Panc1 (cell line): Measurements from ENCODE around the gene WFIKKN2. TPM values are rescaled to one million over a fixed set of nuclear protein-coding genes. Genes with fewer than 3 reads are reported as not detected.

Source experiments
- ATAC-seq: fragments of 200-7000 bp; cut with Tn5 transposase; 2 replicates; pipeline ENCODE4 v1.9.1; 2020; ENCODE audit warnings: mild to moderate bottlenecking, moderate library complexity
- BruUV-seq: library from RNA; stranded (reverse); fragments of 400-500 nt; replicated peaks from 2 replicates; lab custom pipeline; 2021; lab: Mats Ljungman, UMichigan
- CTCF ChIA-PET: fragments of 300-600 bp; sonication (Branson Sonifier 250); formaldehyde crosslinking; loops from one replicate; lab custom pipeline; 2022; ENCODE audit warnings: antibody characterized with exemption; lab: Charles Lee
- POLR2A ChIA-PET: fragments of 300-600 bp; sonication (Branson Sonifier 250); formaldehyde crosslinking; loops from one replicate; lab custom pipeline; 2022; ENCODE audit warnings: antibody characterized with exemption; lab: Charles Lee
- DNase-seq: peaks from one replicate; pipeline ENCODE4 v3.0.0-alpha.2; 2010; ENCODE audit warnings: low read depth, low spot score
- H3K27ac ChIP-seq: 2 replicates; pipeline ENCODE4 v1.5.1; 2011; ENCODE audit warnings: mild to moderate bottlenecking, low read length, inconsistent platforms
- H3K27me3 ChIP-seq: fragments of 200-500 bp; sonication (Bioruptor generic); 2 replicates; pipeline ENCODE4 v1.6.0; 2014; ENCODE audit warnings: low read length, inconsistent platforms; ENCODE audit not compliant: control insufficient read depth, insufficient read depth
- H3K36me3 ChIP-seq: fragments of 200-500 bp; sonication (Bioruptor generic); 2 replicates; pipeline ENCODE4 v1.5.1; 2014; ENCODE audit warnings: inconsistent platforms, mild to moderate bottlenecking, low read length, moderate library complexity; ENCODE audit not compliant: control insufficient read depth, insufficient read depth
- H3K4me1 ChIP-seq: 2 replicates; pipeline ENCODE4 v1.5.1; 2011; ENCODE audit warnings: inconsistent platforms, mild to moderate bottlenecking, low read length, moderate library complexity; ENCODE audit not compliant: control insufficient read depth, insufficient read depth
- H3K4me3 ChIP-seq, 2 experiments: 2 replicates each; pipeline ENCODE4 v1.5.1; 2011 to 2012; ENCODE audit warnings: low read depth in 2 of 2, low read length in 2 of 2, mild to moderate bottlenecking in 2 of 2, inconsistent platforms in 1 of 2, moderate library complexity in 1 of 2
- H3K9me3 ChIP-seq: fragments of 200-500 bp; sonication (Bioruptor generic); 2 replicates; pipeline ENCODE4 v1.5.1; 2014; ENCODE audit warnings: low read depth, mild to moderate bottlenecking, inconsistent platforms, low read length, moderate library complexity; ENCODE audit not compliant: control insufficient read depth, insufficient read depth
- POLR2AphosphoS5 ChIP-seq: IDR thresholded peaks from 2 replicates; pipeline ENCODE4 v1.6.1; 2012; ENCODE audit warnings: mild to moderate bottlenecking, low read depth, low read length, moderate library complexity
- SIN3A ChIP-seq: IDR thresholded peaks from 2 replicates; pipeline ENCODE4 v1.6.1; 2012; ENCODE audit warnings: low read depth, mild to moderate bottlenecking, low read length, moderate library complexity, borderline replicate concordance; ENCODE audit not compliant: insufficient read depth
- TCF7L2 ChIP-seq: IDR thresholded peaks from 2 replicates; pipeline ENCODE4 v1.6.1; 2011; ENCODE audit warnings: mild to moderate bottlenecking, low read depth, low read length, inconsistent platforms
- in situ Hi-C: cut with HindIII; loops from 2 replicates; pipeline ENCODE4 v1.10.0; 2016; ENCODE audit warnings: low sequenced_read_pairs, low pct_unique_long_range_greater_than_20kb
- intact Hi-C: fragments of 100-400 bp; cut with micrococcal nuclease; formaldehyde crosslinking; loops from one replicate; pipeline ENCODE4 v1.10.0; 2022; ENCODE audit not compliant: unreplicated experiment
- total RNA-seq: library from RNA; stranded (reverse); gene quantifications from one replicate; pipeline ENCODE4 v1.2.1, GENCODE V29; 2021; ENCODE audit not compliant: unreplicated experiment
- TF ChIP-seq, protein P1 (sequence below), 2 experiments: IDR thresholded peaks; 2 replicates each; pipeline ENCODE4 v1.6.1; 2011 to 2012; ENCODE audit warnings: low read depth in 2 of 2, control low read depth in 1 of 2, low read length in 1 of 2, mild to moderate bottlenecking in 1 of 2, moderate library complexity in 1 of 2; ENCODE audit not compliant: insufficient read depth in 1 of 2
- TF ChIP-seq, protein P2 (sequence below): fragments of 450-650 bp; IDR thresholded peaks from 2 replicates; pipeline ENCODE4 v1.5.1; 2017; ENCODE audit warnings: mild to moderate bottlenecking

Gene WFIKKN2
- total RNA-seq, 1 experiment from 2014 or later = 0.05 TPM

DNA sequence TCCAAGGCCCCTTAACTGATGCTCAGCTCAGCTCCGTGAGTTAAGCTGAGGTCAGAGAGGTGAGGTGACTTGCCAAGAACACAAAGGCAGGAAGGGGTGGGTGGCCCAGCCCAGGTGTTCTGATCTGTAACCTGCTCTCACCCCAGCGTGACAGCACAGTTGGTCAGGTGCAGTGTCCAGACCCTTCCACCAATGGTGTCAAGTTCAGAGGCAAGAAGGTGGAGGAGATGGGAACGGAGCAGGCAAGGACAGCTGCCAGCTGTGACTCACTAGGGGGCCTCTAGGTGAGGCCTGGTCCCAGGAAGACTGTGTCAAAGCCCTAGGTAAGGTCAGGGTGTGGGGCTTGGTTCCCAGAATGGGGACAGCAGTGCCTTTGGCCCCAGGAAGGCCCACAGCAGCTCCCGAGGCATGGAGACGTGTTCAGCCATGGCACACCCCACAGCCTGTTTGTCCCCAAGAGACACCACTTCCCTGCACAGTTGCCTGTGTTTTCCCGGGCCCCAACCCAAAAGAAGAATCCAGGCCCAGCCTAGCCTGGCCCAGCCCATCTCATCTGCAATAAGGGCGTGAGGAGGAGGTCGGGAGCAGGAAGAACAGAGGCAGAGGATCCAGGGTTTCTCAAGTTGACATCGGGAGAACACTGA, 7.2 kb downstream of the WFIKKN2 start:
- in situ Hi-C loops = no loop called here
- ChIA-PET POLR2A (interaction anchor here (0.5 to 1.1 kb wide), 2 partner anchors 60 to 387 kb away, joined by 3 to 8 read pairs; no protein-coding TSS in a partner anchor), CTCF (interaction anchor here (0.6 to 3.2 kb wide), 3 partner anchors 20 to 142 kb away, joined by 3 to 51 read pairs (median 3); no protein-coding TSS in a partner anchor)
- TF ChIP-seq, protein P1, sequence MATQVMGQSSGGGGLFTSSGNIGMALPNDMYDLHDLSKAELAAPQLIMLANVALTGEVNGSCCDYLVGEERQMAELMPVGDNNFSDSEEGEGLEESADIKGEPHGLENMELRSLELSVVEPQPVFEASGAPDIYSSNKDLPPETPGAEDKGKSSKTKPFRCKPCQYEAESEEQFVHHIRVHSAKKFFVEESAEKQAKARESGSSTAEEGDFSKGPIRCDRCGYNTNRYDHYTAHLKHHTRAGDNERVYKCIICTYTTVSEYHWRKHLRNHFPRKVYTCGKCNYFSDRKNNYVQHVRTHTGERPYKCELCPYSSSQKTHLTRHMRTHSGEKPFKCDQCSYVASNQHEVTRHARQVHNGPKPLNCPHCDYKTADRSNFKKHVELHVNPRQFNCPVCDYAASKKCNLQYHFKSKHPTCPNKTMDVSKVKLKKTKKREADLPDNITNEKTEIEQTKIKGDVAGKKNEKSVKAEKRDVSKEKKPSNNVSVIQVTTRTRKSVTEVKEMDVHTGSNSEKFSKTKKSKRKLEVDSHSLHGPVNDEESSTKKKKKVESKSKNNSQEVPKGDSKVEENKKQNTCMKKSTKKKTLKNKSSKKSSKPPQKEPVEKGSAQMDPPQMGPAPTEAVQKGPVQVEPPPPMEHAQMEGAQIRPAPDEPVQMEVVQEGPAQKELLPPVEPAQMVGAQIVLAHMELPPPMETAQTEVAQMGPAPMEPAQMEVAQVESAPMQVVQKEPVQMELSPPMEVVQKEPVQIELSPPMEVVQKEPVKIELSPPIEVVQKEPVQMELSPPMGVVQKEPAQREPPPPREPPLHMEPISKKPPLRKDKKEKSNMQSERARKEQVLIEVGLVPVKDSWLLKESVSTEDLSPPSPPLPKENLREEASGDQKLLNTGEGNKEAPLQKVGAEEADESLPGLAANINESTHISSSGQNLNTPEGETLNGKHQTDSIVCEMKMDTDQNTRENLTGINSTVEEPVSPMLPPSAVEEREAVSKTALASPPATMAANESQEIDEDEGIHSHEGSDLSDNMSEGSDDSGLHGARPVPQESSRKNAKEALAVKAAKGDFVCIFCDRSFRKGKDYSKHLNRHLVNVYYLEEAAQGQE (IDR thresholded peaks at IDR 0.05; ENCODE audit: insufficient read depth in 1 of 2, low read depth in 2 of 2, low read length in 1 of 2) = no peak
- no peak for TF ChIP-seq TCF7L2
- TF ChIP-seq POLR2AphosphoS5 = no peak
- TF ChIP-seq, protein P2, sequence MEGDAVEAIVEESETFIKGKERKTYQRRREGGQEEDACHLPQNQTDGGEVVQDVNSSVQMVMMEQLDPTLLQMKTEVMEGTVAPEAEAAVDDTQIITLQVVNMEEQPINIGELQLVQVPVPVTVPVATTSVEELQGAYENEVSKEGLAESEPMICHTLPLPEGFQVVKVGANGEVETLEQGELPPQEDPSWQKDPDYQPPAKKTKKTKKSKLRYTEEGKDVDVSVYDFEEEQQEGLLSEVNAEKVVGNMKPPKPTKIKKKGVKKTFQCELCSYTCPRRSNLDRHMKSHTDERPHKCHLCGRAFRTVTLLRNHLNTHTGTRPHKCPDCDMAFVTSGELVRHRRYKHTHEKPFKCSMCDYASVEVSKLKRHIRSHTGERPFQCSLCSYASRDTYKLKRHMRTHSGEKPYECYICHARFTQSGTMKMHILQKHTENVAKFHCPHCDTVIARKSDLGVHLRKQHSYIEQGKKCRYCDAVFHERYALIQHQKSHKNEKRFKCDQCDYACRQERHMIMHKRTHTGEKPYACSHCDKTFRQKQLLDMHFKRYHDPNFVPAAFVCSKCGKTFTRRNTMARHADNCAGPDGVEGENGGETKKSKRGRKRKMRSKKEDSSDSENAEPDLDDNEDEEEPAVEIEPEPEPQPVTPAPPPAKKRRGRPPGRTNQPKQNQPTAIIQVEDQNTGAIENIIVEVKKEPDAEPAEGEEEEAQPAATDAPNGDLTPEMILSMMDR = no peak
- no peak for TF ChIP-seq SIN3A
- no peak for DNase-seq
- H3K4me1 ChIP-seq = no peaks in the 10 kb centered on the region
- no peak overlapping the region for H3K27ac ChIP-seq
- H3K36me3 ChIP-seq = no peaks in the 10 kb centered on the region
- intact Hi-C loops = loop anchor here (5.0 kb wide), 1 partner anchor 295 kb away; the partner anchor contains the start of gene SPATA20
- ATAC-seq = no peak
- BruUV-seq = no TSS peak
- H3K4me3 ChIP-seq = no peak overlapping the region
- H3K9me3 ChIP-seq = no peaks in the 10 kb centered on the region
- no peaks in the 10 kb centered on the region for H3K27me3 ChIP-seq

DNA sequence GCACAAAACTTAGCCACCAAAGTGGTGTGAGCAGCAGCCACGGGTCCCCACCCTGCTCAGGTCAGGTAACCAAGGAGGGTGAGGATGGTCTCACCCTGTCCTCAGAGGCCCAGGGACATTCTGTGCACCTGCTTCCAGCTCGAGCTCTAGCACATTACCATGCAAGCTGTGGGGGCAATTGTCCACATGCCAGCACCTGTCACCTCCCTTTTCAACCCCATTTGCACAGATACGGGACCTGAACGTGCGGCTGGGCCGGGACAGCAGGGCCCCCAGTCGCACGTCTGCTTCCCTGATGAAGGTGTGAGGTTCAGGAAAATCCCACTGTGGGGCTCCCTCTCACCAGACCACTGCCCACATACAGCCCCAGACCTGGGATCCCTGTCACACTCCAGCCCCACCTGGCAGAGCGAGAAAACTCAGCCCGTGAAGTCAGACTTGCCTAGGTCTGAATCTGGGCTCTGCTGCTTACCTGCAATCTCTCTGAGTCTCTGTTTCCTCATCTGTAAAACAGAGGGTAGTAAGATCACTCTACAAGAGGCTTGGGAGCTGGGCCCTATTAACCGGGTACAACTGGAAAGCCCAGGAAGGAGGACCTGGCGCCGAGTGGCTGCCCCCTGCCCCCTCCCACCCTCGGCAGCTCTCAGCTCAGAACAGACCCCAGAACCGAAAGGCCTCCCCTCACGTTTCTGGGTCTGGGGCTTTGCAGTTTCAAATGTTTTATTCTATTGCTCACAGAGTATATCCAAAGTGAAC, 7.9 kb downstream of the WFIKKN2 start:
- DNase-seq (no peak), ATAC-seq (no peak)
- no peak overlapping the region for H3K4me3 ChIP-seq
- H3K36me3 ChIP-seq = no peaks in the 10 kb centered on the region
- BruUV-seq = no TSS peak
- no peaks in the 10 kb centered on the region for H3K4me1 ChIP-seq
- in situ Hi-C loops = no loop called here
- no peaks in the 10 kb centered on the region for H3K27me3 ChIP-seq
- TF ChIP-seq, protein P2 = no peak
- TF ChIP-seq, protein P1 (IDR thresholded peaks at IDR 0.05; ENCODE audit: insufficient read depth in 1 of 2, low read depth in 2 of 2, low read length in 1 of 2) = no peak
- TF ChIP-seq POLR2AphosphoS5 (no peak), SIN3A (no peak), TCF7L2 (no peak)
- H3K9me3 ChIP-seq = no peaks in the 10 kb centered on the region
- intact Hi-C loops = loop anchor here (5.0 kb wide), 1 partner anchor 296 kb away; the partner anchor contains the start of gene SPATA20
- H3K27ac ChIP-seq = no peak overlapping the region
- ChIA-PET CTCF (interaction anchor here (0.7 to 3.2 kb wide), 3 partner anchors 24 to 61 kb away, joined by 4 to 51 read pairs (median 6); no protein-coding TSS in a partner anchor), POLR2A (interaction anchor here (0.5 to 0.6 kb wide), 2 partner anchors 69 to 110 kb away, joined by 3 to 5 read pairs; no protein-coding TSS in a partner anchor)
